Activated T-helper 17 cell treated with anti-CD3 and anti-CD28 coated beads, Interleukin-2, amount 50 U/mL, for 72 hours (primary cell): Measurements from ENCODE around the gene UGT1A10. TPM values are rescaled to one million over a fixed set of nuclear protein-coding genes. Genes with fewer than 3 reads are reported as not detected.

Experiments used
- ATAC-seq: fragments of 150-1000 bp; cut with Tn5 transposase; replicated peaks from 2 replicates; pipeline ENCODE4 v1.10.0; 2021; ENCODE audit warnings: mild to moderate bottlenecking, moderate library complexity
- H3K27ac Mint-ChIP-seq: one replicate; pipeline ENCODE4 v1.8.0; 2022; ENCODE audit warnings: mixed read lengths
- H3K27me3 Mint-ChIP-seq: one replicate; pipeline ENCODE4 v1.8.0; 2022; ENCODE audit warnings: mixed read lengths
- H3K36me3 Mint-ChIP-seq: one replicate; pipeline ENCODE4 v1.8.0; 2022; ENCODE audit warnings: low read depth, mild to moderate bottlenecking, mixed read lengths
- H3K4me1 Mint-ChIP-seq: one replicate; pipeline ENCODE4 v1.8.0; 2022; ENCODE audit warnings: mixed read lengths
- H3K4me3 Mint-ChIP-seq: one replicate; pipeline ENCODE4 v1.8.0; 2022; ENCODE audit warnings: mild to moderate bottlenecking, mixed read lengths
- H3K9me3 Mint-ChIP-seq: one replicate; pipeline ENCODE4 v1.8.0; 2022; ENCODE audit warnings: mixed read lengths
- total RNA-seq, 2 donors: library from RNA; stranded (reverse); gene quantifications; one replicate each; pipeline ENCODE4 v1.2.3, GENCODE V29; 2022

The UGT1A10 gene
- total RNA-seq, 2 donors from 2014 or later, result 0.16 TPM; not detected in 1

- ATAC-seq, result no peak
- peaks cover 42% of the 10 kb centered on the region for H3K27me3 Mint-ChIP-seq
- H3K27ac Mint-ChIP-seq, result no peak overlapping the region
- no peaks in the 10 kb centered on the region for H3K4me1 Mint-ChIP-seq
- H3K9me3 Mint-ChIP-seq, result no peaks in the 10 kb centered on the region
- H3K36me3 Mint-ChIP-seq, result no peaks in the 10 kb centered on the region
- no peak overlapping the region for H3K4me3 Mint-ChIP-seq
Measured at GRCh38 chr2:233673896-233674295, 37.6 kb downstream of the UGT1A10 start.

- H3K36me3 Mint-ChIP-seq, result no peaks in the 10 kb centered on the region
- no peak overlapping the region for H3K27ac Mint-ChIP-seq
- no peak for ATAC-seq
- peaks cover 42% of the 10 kb centered on the region for H3K27me3 Mint-ChIP-seq
- H3K4me1 Mint-ChIP-seq, result no peaks in the 10 kb centered on the region
- no peaks in the 10 kb centered on the region for H3K9me3 Mint-ChIP-seq
- no peak overlapping the region for H3K4me3 Mint-ChIP-seq
Measured at GRCh38 chr2:233674314-233674713, 38.1 kb downstream of the UGT1A10 start.

- Mint-ChIP-seq H3K27me3 (peaks cover 43% of the 10 kb centered on the region), H3K4me3 (no peak overlapping the region), H3K27ac (no peak overlapping the region), H3K9me3 (no peaks in the 10 kb centered on the region), H3K36me3 (no peaks in the 10 kb centered on the region), H3K4me1 (no peaks in the 10 kb centered on the region)
- ATAC-seq, result no peak
Measured at GRCh38 chr2:233674995-233675394, 38.7 kb downstream of the UGT1A10 start.

- Mint-ChIP-seq H3K4me1 (no peaks in the 10 kb centered on the region), H3K27me3 (peaks cover 35% of the 10 kb centered on the region), H3K4me3 (no peak overlapping the region), H3K36me3 (no peaks in the 10 kb centered on the region), H3K9me3 (no peaks in the 10 kb centered on the region), H3K27ac (no peak overlapping the region)
- ATAC-seq, result no peak
Measured at GRCh38 chr2:233676046-233676445, 39.8 kb downstream of the UGT1A10 start.

- no peaks in the 10 kb centered on the region for H3K4me1 Mint-ChIP-seq
- H3K27me3 Mint-ChIP-seq, result peaks cover 28% of the 10 kb centered on the region
- no peak for ATAC-seq
- no peaks in the 10 kb centered on the region for H3K9me3 Mint-ChIP-seq
- no peak overlapping the region for H3K4me3 Mint-ChIP-seq
- no peak overlapping the region for H3K27ac Mint-ChIP-seq
- no peaks in the 10 kb centered on the region for H3K36me3 Mint-ChIP-seq
Measured at GRCh38 chr2:233679196-233679595, 42.9 kb downstream of the UGT1A10 start.

GRCh38 chr2:233680361-233681045, 44.3 kb downstream of the UGT1A10 start:
- H3K27me3 Mint-ChIP-seq, result peaks cover 28% of the 10 kb centered on the region
- H3K36me3 Mint-ChIP-seq, result no peaks in the 10 kb centered on the region
- no peak for ATAC-seq
- no peaks in the 10 kb centered on the region for H3K4me1 Mint-ChIP-seq
- no peaks in the 10 kb centered on the region for H3K9me3 Mint-ChIP-seq
- H3K4me3 Mint-ChIP-seq, result no peak overlapping the region
- no peak overlapping the region for H3K27ac Mint-ChIP-seq

- H3K9me3 Mint-ChIP-seq, result no peaks in the 10 kb centered on the region
- peaks cover 26% of the 10 kb centered on the region for H3K27me3 Mint-ChIP-seq
- no peak within 1 kb of the TSS for H3K4me3 Mint-ChIP-seq
- H3K27ac Mint-ChIP-seq, result no peak within 1 kb of the TSS
- H3K36me3 Mint-ChIP-seq, result no peaks in the 10 kb centered on the region
- ATAC-seq, result no peak
- H3K4me1 Mint-ChIP-seq, result no peaks in the 10 kb centered on the region
Measured at GRCh38 chr2:233681521-233682099, 45.4 kb downstream of the UGT1A10 start, which contains the start of gene UGT1A7. Gene UGT1A7, plus strand, starts transcription at chr2:233681901. Its CDS starts 37 bp downstream, at chr2:233681938.

GRCh38 chr2:233684640-233685039, 48.4 kb downstream of the UGT1A10 start:
- Mint-ChIP-seq H3K27me3 (peaks cover 12% of the 10 kb centered on the region), H3K4me3 (no peak overlapping the region), H3K4me1 (no peaks in the 10 kb centered on the region), H3K27ac (no peak overlapping the region), H3K36me3 (no peaks in the 10 kb centered on the region), H3K9me3 (no peaks in the 10 kb centered on the region)
- ATAC-seq, result no peak

GRCh38 chr2:233686928-233687327, 50.7 kb downstream of the UGT1A10 start:
- Mint-ChIP-seq H3K27me3 (peaks cover 11% of the 10 kb centered on the region), H3K4me1 (no peaks in the 10 kb centered on the region), H3K9me3 (no peaks in the 10 kb centered on the region), H3K27ac (no peak overlapping the region), H3K4me3 (no peak overlapping the region), H3K36me3 (no peaks in the 10 kb centered on the region)
- ATAC-seq, result no peak

GRCh38 chr2:233688341-233688740, 52.1 kb downstream of the UGT1A10 start:
- H3K36me3 Mint-ChIP-seq, result no peaks in the 10 kb centered on the region
- H3K9me3 Mint-ChIP-seq, result no peaks in the 10 kb centered on the region
- H3K4me3 Mint-ChIP-seq, result no peak overlapping the region
- H3K4me1 Mint-ChIP-seq, result no peaks in the 10 kb centered on the region
- H3K27ac Mint-ChIP-seq, result no peak overlapping the region
- peaks cover 7% of the 10 kb centered on the region for H3K27me3 Mint-ChIP-seq
- no peak for ATAC-seq

- H3K9me3 Mint-ChIP-seq, result no peaks in the 10 kb centered on the region
- ATAC-seq, result no peak
- H3K4me3 Mint-ChIP-seq, result no peak overlapping the region
- H3K4me1 Mint-ChIP-seq, result no peaks in the 10 kb centered on the region
- peaks cover 7% of the 10 kb centered on the region for H3K27me3 Mint-ChIP-seq
- no peaks in the 10 kb centered on the region for H3K36me3 Mint-ChIP-seq
- no peak overlapping the region for H3K27ac Mint-ChIP-seq
Measured at GRCh38 chr2:233689031-233689430, 52.8 kb downstream of the UGT1A10 start.

- Mint-ChIP-seq H3K9me3 (no peaks in the 10 kb centered on the region), H3K27ac (no peak overlapping the region), H3K4me1 (no peaks in the 10 kb centered on the region), H3K4me3 (no peak overlapping the region), H3K36me3 (no peaks in the 10 kb centered on the region), H3K27me3 (peaks cover 7% of the 10 kb centered on the region)
- ATAC-seq, result no peak
Measured at GRCh38 chr2:233689501-233689900, 53.3 kb downstream of the UGT1A10 start.

GRCh38 chr2:233690444-233690843, 54.2 kb downstream of the UGT1A10 start:
- Mint-ChIP-seq H3K36me3 (no peaks in the 10 kb centered on the region), H3K4me3 (no peak overlapping the region), H3K4me1 (no peaks in the 10 kb centered on the region), H3K27ac (no peak overlapping the region), H3K27me3 (peaks cover 9% of the 10 kb centered on the region), H3K9me3 (no peaks in the 10 kb centered on the region)
- no peak for ATAC-seq

- H3K9me3 Mint-ChIP-seq, result no peaks in the 10 kb centered on the region
- H3K4me3 Mint-ChIP-seq, result no peak overlapping the region
- H3K36me3 Mint-ChIP-seq, result no peaks in the 10 kb centered on the region
- peaks cover 12% of the 10 kb centered on the region for H3K27me3 Mint-ChIP-seq
- H3K4me1 Mint-ChIP-seq, result no peaks in the 10 kb centered on the region
- H3K27ac Mint-ChIP-seq, result no peak overlapping the region
- no peak for ATAC-seq
Measured at GRCh38 chr2:233691443-233692433, 55.5 kb downstream of the UGT1A10 start.
